RWPE1 (cell line): ENCODE measurements around the gene RCCD1.

Source experiments
- CTCF ChIA-PET: fragments of 350-600 bp; sonication (Branson Sonifier 250); formaldehyde crosslinking; extraction: SDS; loops from one replicate; lab custom pipeline; 2021; lab: Yijun Ruan, JAX
- POLR2A ChIA-PET: fragments of 400-600 bp; formaldehyde crosslinking; extraction: SDS; loops from one replicate; lab custom pipeline; 2020; ENCODE audit warnings: antibody characterized with exemption; ENCODE audit not compliant: low non-redundant PET; lab: Yijun Ruan, JAX
- DNase-seq: peaks from one replicate; pipeline ENCODE4 v3.0.0; 2012; ENCODE audit warnings: low spot score
- H3K27ac ChIP-seq: fragments of 450-650 bp; 2 replicates; pipeline ENCODE4 v1.5.1; 2017
- TF ChIP-seq, protein P1 (sequence below): fragments of 450-650 bp; conservative IDR thresholded peaks from 2 replicates; pipeline ENCODE4 v1.5.1; 2017; ENCODE audit warnings: low read depth, mild to moderate bottlenecking

Gene RCCD1

DNA sequence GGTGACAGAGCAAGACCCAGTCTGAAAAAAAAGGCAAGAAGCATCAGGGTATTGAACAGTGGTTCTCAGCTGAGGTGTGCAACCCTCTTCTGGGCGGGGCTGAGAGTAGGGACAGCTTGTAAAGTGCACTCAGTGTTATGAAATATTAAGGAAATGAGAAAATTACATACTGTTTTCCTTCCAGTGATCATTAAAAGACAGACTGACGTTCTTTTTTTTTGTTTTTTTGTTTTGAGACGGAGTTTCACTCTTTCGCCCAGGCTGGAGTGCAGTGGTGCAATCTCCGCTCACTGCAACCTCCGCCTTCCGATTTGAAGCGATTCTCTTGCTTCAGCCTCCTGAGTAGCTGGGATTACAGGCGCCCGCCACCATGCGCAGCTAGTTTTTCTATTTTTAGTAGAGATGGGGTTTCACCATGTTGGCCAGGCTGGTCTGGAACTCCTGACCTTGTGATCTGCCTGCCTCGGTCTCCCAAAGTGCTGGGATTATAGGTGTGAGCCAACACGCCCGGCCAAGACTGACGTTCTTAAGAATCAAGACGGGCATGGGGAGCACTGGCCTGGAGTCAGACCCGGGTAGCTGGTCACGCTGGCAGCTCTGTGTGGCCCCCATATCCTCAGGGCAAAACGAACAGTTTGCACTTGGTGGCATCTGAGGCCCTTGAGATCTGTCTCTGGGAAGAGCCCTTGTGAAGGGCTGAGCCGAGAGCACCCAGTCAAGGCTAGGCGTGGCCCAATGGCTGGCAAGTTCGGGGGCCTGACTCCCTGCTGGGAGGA, 40.2 kb upstream of the RCCD1 start:
- ChIA-PET CTCF (no interaction called here), POLR2A (no interaction called here)
- TF ChIP-seq, protein P1, sequence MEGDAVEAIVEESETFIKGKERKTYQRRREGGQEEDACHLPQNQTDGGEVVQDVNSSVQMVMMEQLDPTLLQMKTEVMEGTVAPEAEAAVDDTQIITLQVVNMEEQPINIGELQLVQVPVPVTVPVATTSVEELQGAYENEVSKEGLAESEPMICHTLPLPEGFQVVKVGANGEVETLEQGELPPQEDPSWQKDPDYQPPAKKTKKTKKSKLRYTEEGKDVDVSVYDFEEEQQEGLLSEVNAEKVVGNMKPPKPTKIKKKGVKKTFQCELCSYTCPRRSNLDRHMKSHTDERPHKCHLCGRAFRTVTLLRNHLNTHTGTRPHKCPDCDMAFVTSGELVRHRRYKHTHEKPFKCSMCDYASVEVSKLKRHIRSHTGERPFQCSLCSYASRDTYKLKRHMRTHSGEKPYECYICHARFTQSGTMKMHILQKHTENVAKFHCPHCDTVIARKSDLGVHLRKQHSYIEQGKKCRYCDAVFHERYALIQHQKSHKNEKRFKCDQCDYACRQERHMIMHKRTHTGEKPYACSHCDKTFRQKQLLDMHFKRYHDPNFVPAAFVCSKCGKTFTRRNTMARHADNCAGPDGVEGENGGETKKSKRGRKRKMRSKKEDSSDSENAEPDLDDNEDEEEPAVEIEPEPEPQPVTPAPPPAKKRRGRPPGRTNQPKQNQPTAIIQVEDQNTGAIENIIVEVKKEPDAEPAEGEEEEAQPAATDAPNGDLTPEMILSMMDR, result no peak
- peak overlapping the region; percentile 9; the same call in 1 of the 2 replicates for H3K27ac ChIP-seq
- DNase-seq, result no peak

DNA sequence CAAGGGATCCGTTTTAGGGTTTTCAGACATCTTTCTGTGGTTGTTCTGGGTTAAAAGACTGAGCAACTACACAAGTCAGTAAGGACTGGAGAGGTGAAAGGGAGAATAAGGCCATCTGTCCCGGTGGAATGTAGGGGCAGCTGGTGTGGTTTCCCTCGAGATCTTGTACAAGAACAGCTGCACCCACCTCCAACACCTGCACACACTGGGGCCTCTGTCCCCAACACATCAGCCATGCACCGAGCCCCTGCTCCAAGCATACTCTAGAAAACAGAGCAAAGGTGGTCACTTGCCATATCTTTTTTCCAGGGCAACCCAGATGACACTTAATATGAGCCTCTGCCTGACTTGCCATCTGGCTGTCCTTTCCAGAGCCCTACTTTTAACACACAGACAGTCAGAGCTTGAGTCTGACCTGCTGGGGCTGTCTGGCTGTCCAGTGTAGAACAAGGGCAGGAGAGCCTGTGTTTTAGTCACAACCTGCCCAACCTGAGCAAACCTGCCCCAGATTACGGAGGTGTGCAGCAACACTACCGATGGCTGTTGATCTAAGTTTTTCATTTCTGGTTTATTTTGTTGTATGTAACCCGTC, 39.4 kb upstream of the RCCD1 start:
- CTCF ChIA-PET, result no interaction called here
- no peak for DNase-seq
- TF ChIP-seq, protein P1, result no peak
- H3K27ac ChIP-seq, result no peak overlapping the region
- POLR2A ChIA-PET, result no interaction called here

DNA sequence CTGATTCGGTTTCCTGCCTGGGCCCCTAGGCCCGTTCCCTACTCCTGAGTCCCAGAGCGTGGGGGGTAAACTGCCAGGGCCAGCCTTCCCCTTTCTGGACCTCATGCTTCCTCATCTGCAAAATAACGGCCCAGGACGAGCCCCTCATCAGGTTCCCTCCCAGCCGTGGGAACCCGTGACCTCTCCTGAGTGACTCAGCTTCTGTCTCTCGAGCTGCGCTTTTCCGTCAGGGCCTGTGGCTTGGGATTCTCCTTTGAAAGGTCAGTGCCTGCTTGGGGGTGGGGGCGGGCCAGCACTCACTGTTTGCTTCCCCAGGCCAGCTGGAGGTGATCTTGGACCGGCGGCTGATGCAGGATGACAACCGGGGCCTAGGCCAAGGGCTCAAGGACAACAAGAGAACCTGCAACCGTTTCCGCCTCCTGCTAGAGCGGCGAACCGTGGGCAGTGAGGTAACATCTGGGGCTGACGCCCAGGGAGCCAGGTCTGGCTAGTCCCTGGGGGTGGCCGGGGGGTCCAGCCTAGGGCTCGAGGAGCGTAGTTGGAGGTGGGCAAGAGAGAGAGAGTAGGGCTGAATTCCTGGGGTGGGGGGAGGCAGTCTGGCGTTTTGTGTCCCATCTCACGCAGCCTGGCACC, 38.8 kb upstream of the RCCD1 start:
- DNase-seq, result no peak
- no peak overlapping the region; the same call in 1 of the 2 replicates for H3K27ac ChIP-seq
- CTCF ChIA-PET, result no interaction called here
- TF ChIP-seq, protein P1, result no peak
- POLR2A ChIA-PET, result no interaction called here

DNA sequence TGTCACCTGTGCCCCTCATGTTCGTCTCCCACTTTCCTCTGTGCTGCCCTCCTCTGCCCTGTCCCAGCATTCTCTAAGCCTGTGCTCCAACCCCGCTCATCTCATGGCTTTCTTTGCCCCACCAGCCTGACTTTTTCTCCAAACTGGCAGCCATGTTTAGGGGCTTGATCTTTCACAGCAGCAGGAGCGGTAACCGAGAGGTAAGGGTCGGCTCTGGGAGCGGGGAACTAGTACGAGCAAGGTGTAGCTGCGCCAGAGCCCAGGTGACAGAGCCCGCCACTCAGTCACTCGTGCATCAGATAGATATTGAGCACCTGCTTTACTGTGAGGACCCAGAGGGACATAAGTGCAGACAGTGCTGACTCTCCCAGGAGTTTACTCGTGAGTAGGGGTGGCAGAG, 38.2 kb upstream of the RCCD1 start:
- no peak overlapping the region; the same call in 1 of the 2 replicates for H3K27ac ChIP-seq
- TF ChIP-seq, protein P1, result no peak
- no peak for DNase-seq
- POLR2A ChIA-PET, result no interaction called here
- CTCF ChIA-PET, result no interaction called here

DNA sequence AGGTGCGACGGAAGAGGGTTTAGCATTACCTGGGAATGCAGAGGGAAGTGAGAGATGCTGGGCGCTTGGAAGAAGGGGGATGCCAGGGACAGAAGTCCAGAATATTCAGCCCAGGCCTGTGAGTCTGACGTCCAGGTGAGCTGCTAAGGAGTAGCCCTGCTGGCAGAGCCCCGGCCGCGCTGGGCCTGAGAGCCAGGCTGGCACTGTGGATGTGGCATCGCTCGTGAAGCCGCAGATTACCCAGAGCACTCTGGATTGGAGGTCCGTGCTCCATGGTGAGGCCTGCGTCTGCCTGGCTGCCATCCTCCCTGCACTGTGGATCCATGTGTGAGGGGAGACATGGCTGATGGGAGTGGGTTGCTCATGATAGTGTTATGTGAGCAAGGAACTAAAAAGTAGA, 37.1 kb upstream of the RCCD1 start:
- TF ChIP-seq, protein P1, result no peak
- CTCF ChIA-PET, result no interaction called here
- DNase-seq, result no peak
- POLR2A ChIA-PET, result no interaction called here
- H3K27ac ChIP-seq, result no peak overlapping the region

DNA sequence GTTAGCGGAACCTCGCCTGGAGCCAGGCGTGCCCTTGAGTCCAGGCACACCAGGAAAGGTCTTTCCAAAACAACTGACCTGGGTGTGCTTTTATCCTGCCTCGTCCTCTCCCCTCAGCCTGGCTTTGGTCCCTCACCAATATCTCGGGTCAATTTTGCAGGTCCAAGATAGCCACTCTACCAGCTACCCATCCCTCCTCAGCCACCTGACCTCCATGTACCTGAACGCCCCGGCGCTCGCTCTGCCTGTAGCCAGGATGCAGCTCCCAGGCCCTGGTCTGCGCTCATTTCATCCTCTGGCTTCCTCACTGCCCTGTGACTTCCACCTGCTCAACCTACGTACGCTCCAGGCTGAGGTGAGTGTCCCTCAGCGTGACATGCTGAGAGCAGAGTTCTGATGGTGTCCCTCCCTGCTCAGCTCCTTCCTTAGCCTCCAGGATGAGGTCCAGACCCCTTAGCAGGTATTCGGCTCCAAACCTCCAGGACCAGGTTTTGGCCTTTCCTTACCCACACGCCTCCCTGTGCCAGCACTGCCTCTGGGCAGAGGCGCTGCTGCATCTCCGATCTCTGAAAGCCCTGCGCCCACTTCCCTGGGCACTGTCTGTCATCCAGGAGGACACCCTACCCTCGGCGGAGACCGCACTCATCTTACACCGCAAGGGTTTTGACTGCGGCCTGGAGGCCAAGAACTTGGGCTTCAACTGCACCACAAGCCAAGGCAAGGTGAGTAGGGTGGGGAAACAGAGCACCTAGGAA, 36.5 kb upstream of the RCCD1 start:
- POLR2A ChIA-PET, result no interaction called here
- H3K27ac ChIP-seq, result no peak overlapping the region
- DNase-seq, result no peak
- TF ChIP-seq, protein P1, result no peak
- CTCF ChIA-PET, result no interaction called here
